Activated T-cell treated with anti-CD3 and anti-CD28 coated beads, Interleukin-2, amount 50 U/mL, for 24 hours (primary cell): ENCODE data around the gene KYAT1.

Source experiments
- DNase-seq: peaks from one replicate; pipeline ENCODE4 v3.0.0-alpha.2; 2020
- H3K27ac Mint-ChIP-seq: 2 replicates; pipeline ENCODE4 v1.8.0; 2020; ENCODE audit warnings: mild to moderate bottlenecking, mixed read lengths
- H3K27me3 Mint-ChIP-seq: 2 replicates; pipeline ENCODE4 v1.8.0; 2020; ENCODE audit warnings: mixed read lengths
- H3K36me3 Mint-ChIP-seq: 2 replicates; pipeline ENCODE4 v1.8.0; 2020; ENCODE audit warnings: low read depth, mixed read lengths
- H3K4me1 Mint-ChIP-seq: 2 replicates; pipeline ENCODE4 v1.8.0; 2020; ENCODE audit warnings: low read depth, mixed read lengths
- H3K4me3 Mint-ChIP-seq: 2 replicates; pipeline ENCODE4 v1.8.0; 2020; ENCODE audit warnings: mild to moderate bottlenecking, moderate library complexity, mixed read lengths
- H3K9me3 Mint-ChIP-seq: 2 replicates; pipeline ENCODE4 v1.8.0; 2020; ENCODE audit warnings: mixed read lengths

Gene KYAT1

GRCh38 chr9:128828267-128828666, 53.5 kb downstream of the KYAT1 start:
- no peak for DNase-seq
- Mint-ChIP-seq H3K36me3 (peaks cover 70% of the 10 kb centered on the region), H3K27me3 (no peaks in the 10 kb centered on the region), H3K27ac (peak overlapping the region; percentile 96), H3K9me3 (no peaks in the 10 kb centered on the region), H3K4me3 (peak overlapping the region; percentile 97), H3K4me1 (peaks cover 26% of the 10 kb centered on the region)

- H3K9me3 Mint-ChIP-seq, result no peaks in the 10 kb centered on the region
- H3K4me1 Mint-ChIP-seq, result peaks cover 30% of the 10 kb centered on the region
- no peak overlapping the region for H3K4me3 Mint-ChIP-seq
- H3K27ac Mint-ChIP-seq, result peak overlapping the region; percentile 72
- DNase-seq, result no peak
- no peaks in the 10 kb centered on the region for H3K27me3 Mint-ChIP-seq
- H3K36me3 Mint-ChIP-seq, result peaks cover 80% of the 10 kb centered on the region
Observed at GRCh38 chr9:128825923-128826700, 55.6 kb downstream of the KYAT1 start.

GRCh38 chr9:128824911-128825310, 56.8 kb downstream of the KYAT1 start:
- Mint-ChIP-seq H3K9me3 (no peaks in the 10 kb centered on the region), H3K27me3 (no peaks in the 10 kb centered on the region), H3K4me3 (no peak overlapping the region), H3K27ac (peak overlapping the region; percentile 72), H3K36me3 (peaks cover 86% of the 10 kb centered on the region), H3K4me1 (peaks cover 37% of the 10 kb centered on the region)
- DNase-seq, result no peak

- H3K4me1 Mint-ChIP-seq, result peaks cover 41% of the 10 kb centered on the region
- no peak for DNase-seq
- no peaks in the 10 kb centered on the region for H3K27me3 Mint-ChIP-seq
- peak overlapping the region; percentile 16 for H3K27ac Mint-ChIP-seq
- no peak overlapping the region for H3K4me3 Mint-ChIP-seq
- peaks cover 85% of the 10 kb centered on the region for H3K36me3 Mint-ChIP-seq
- no peaks in the 10 kb centered on the region for H3K9me3 Mint-ChIP-seq
Observed at GRCh38 chr9:128823903-128824406, 57.8 kb downstream of the KYAT1 start.

GRCh38 chr9:128823362-128823902, 58.3 kb downstream of the KYAT1 start:
- H3K36me3 Mint-ChIP-seq, result peaks cover 80% of the 10 kb centered on the region
- no peak overlapping the region for H3K4me3 Mint-ChIP-seq
- H3K27ac Mint-ChIP-seq, result peak overlapping the region; percentile 40
- H3K4me1 Mint-ChIP-seq, result peaks cover 36% of the 10 kb centered on the region
- DNase-seq, result no peak
- no peaks in the 10 kb centered on the region for H3K9me3 Mint-ChIP-seq
- no peaks in the 10 kb centered on the region for H3K27me3 Mint-ChIP-seq

- no peak for DNase-seq
- Mint-ChIP-seq H3K4me1 (peaks cover 35% of the 10 kb centered on the region), H3K27ac (no peak overlapping the region), H3K27me3 (no peaks in the 10 kb centered on the region), H3K4me3 (no peak overlapping the region), H3K36me3 (peaks cover 71% of the 10 kb centered on the region), H3K9me3 (no peaks in the 10 kb centered on the region)
Observed at GRCh38 chr9:128822407-128823042, 59.2 kb downstream of the KYAT1 start.

- Mint-ChIP-seq H3K36me3 (peaks cover 63% of the 10 kb centered on the region), H3K4me1 (peaks cover 33% of the 10 kb centered on the region), H3K4me3 (peak overlapping the region; percentile 15), H3K27me3 (no peaks in the 10 kb centered on the region), H3K27ac (peak overlapping the region; percentile 57), H3K9me3 (no peaks in the 10 kb centered on the region)
- DNase-seq, result no peak
Observed at GRCh38 chr9:128821584-128822406, 60.0 kb downstream of the KYAT1 start.

GRCh38 chr9:128820665-128821583, 60.8 kb downstream of the KYAT1 start:
- H3K4me1 Mint-ChIP-seq, result peaks cover 33% of the 10 kb centered on the region
- peak overlapping the region; percentile 57 for H3K27ac Mint-ChIP-seq
- H3K27me3 Mint-ChIP-seq, result no peaks in the 10 kb centered on the region
- no peaks in the 10 kb centered on the region for H3K9me3 Mint-ChIP-seq
- peak overlapping the region; percentile 43 for H3K4me3 Mint-ChIP-seq
- DNase-seq, result no peak
- peaks cover 55% of the 10 kb centered on the region for H3K36me3 Mint-ChIP-seq

GRCh38 chr9:128819716-128820664, 61.8 kb downstream of the KYAT1 start:
- no peaks in the 10 kb centered on the region for H3K9me3 Mint-ChIP-seq
- H3K4me1 Mint-ChIP-seq, result peaks cover 31% of the 10 kb centered on the region
- H3K36me3 Mint-ChIP-seq, result peaks cover 45% of the 10 kb centered on the region
- no peak for DNase-seq
- H3K27ac Mint-ChIP-seq, result peak overlapping the region; percentile 59
- no peaks in the 10 kb centered on the region for H3K27me3 Mint-ChIP-seq
- peak overlapping the region; percentile 82 for H3K4me3 Mint-ChIP-seq

- Mint-ChIP-seq H3K9me3 (no peaks in the 10 kb centered on the region), H3K4me1 (peaks cover 31% of the 10 kb centered on the region), H3K4me3 (peak overlapping the region; percentile 82), H3K27me3 (no peaks in the 10 kb centered on the region), H3K27ac (peak overlapping the region; percentile 80), H3K36me3 (peaks cover 36% of the 10 kb centered on the region)
- peak; percentile 75 for DNase-seq
Observed at GRCh38 chr9:128818839-128819715, 62.7 kb downstream of the KYAT1 start.

- H3K27me3 Mint-ChIP-seq, result no peaks in the 10 kb centered on the region
- DNase-seq, result peak; percentile 99
- H3K4me3 Mint-ChIP-seq, result peak within 1 kb of the TSS; percentile 82
- H3K4me1 Mint-ChIP-seq, result peaks cover 31% of the 10 kb centered on the region
- H3K36me3 Mint-ChIP-seq, result peaks cover 29% of the 10 kb centered on the region
- peak within 1 kb of the TSS; percentile 91 for H3K27ac Mint-ChIP-seq
- no peaks in the 10 kb centered on the region for H3K9me3 Mint-ChIP-seq
Observed at GRCh38 chr9:128818099-128818838, 63.5 kb downstream of the KYAT1 start, which contains the start of gene ENDOG. TSS of gene ENDOG (plus strand) at chr9:128818500. CDS start at chr9:128818685, 185 bp downstream.
